ENCODE measurements around the gene LAMTOR4. TPM values are rescaled to one million over a fixed set of nuclear protein-coding genes. Genes with fewer than 3 reads are reported as not detected.

LAMTOR4 gene
- total RNA-seq, 6 experiments from 2014 or later: 35.8 to 66.6 (median 44.9) TPM

DNA sequence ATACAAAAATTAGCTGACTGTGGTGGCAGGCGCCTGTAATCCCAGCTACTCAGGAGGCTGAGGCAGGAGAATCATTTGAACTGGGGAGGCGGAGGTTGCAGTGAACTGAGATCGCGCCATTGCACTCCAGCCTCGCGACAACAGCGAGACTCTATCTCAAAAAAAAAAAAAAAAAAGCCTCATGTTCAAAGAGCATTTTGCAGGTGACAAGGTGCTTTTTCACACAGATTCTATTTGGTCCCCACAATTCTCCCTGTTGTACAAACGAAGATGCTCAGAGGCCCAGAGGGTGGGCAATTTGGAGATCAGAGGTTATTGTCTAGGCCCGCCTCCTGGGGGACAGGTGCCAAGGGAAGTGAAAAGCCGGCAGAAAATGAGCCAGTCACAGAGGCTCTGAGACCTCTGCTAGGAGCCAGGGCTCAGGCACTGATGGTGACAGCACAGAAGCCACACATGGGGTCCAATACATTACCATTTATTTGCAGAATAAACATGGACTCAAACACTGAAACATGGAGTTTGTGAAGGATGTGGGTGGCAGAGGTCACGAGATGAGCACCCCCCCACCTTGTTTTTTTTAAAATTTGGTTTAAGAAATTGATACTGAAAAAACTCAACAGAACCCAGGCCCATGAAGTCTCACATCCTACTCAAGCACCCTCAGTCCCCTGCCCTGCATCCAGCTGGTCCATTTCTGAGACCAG, 20.6 kb downstream of the LAMTOR4 start:
- intact Hi-C loops (cut with DNase I): no loop called here
- Histone ChIP-seq H3K36me3 (no peaks in the 10 kb centered on the region), H3K27me3 (no peaks in the 10 kb centered on the region), H3K4me3 (no peak overlapping the region), H3K27ac (no peak overlapping the region), H3K9me3 (no peaks in the 10 kb centered on the region), H3K4me1 (peaks cover 0 to 6% (median 2%) of the 10 kb centered on the region in 4 donors)
- 64% methylated on average over 11 of the region's 11 CpGs for WGBS (ENCODE audit: insufficient coverage, low coverage, low lambda C conversion rate, missing lambda C conversion rate)
- ATAC-seq: no peak
- DNase-seq: no peak
- no peak for TF ChIP-seq POLR2A (IDR thresholded peaks at IDR 0.05)
- TF ChIP-seq, protein P1, sequence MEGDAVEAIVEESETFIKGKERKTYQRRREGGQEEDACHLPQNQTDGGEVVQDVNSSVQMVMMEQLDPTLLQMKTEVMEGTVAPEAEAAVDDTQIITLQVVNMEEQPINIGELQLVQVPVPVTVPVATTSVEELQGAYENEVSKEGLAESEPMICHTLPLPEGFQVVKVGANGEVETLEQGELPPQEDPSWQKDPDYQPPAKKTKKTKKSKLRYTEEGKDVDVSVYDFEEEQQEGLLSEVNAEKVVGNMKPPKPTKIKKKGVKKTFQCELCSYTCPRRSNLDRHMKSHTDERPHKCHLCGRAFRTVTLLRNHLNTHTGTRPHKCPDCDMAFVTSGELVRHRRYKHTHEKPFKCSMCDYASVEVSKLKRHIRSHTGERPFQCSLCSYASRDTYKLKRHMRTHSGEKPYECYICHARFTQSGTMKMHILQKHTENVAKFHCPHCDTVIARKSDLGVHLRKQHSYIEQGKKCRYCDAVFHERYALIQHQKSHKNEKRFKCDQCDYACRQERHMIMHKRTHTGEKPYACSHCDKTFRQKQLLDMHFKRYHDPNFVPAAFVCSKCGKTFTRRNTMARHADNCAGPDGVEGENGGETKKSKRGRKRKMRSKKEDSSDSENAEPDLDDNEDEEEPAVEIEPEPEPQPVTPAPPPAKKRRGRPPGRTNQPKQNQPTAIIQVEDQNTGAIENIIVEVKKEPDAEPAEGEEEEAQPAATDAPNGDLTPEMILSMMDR (IDR thresholded peaks at IDR 0.05): no peak

DNA sequence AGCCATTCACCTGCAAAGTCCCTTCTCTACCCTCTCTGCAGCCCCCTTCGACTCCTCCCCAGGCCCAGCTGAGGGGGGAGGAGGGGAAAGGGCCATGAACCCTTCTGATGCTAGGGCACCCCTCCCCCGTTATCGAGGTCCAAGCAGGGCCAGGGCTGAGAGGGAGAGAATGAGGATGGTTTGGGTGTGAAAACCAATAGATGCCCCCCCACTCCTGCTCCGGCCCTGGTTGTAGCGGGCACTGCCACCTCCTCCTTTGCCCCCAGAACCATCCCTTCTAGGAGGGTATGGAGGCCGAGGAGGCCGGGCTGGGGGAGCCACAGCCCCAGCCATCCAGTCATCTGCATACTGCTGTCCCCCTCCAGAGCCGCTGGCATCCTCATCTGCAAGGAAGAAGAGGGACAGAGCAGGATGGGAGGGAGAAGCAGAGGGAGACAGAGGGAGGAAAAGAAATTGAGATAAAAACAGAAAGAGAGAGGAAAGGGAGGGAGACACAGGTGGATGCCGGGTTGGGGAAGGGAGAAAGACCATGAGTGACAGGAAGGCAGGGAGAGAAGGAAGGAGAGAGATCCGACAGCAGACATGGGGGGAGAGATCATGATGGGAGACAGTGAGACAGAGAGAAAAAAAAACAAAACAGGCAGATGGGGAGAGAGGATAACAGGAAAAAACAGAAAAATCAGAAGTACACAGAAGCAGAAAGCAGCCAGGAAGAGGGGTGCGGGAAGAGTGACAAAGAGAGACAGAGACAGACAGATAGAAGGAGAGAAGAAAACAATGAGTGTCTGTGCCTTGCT, 21.6 kb downstream of the LAMTOR4 start:
- Histone ChIP-seq H3K4me1 (peaks cover 0 to 6% (median 2%) of the 10 kb centered on the region in 4 donors), H3K27me3 (no peaks in the 10 kb centered on the region), H3K27ac (no peak overlapping the region), H3K4me3 (no peak overlapping the region), H3K9me3 (no peaks in the 10 kb centered on the region), H3K36me3 (no peaks in the 10 kb centered on the region)
- DNase-seq (no peak), ATAC-seq (no peak)
- intact Hi-C loops (cut with DNase I): no loop called here
- WGBS (ENCODE audit: insufficient coverage, low coverage, low lambda C conversion rate, missing lambda C conversion rate): 71% methylated on average over 10 of the region's 11 CpGs
- TF ChIP-seq POLR2A (IDR thresholded peaks at IDR 0.05): no peak
- TF ChIP-seq, protein P1 (IDR thresholded peaks at IDR 0.05): no peak

DNA sequence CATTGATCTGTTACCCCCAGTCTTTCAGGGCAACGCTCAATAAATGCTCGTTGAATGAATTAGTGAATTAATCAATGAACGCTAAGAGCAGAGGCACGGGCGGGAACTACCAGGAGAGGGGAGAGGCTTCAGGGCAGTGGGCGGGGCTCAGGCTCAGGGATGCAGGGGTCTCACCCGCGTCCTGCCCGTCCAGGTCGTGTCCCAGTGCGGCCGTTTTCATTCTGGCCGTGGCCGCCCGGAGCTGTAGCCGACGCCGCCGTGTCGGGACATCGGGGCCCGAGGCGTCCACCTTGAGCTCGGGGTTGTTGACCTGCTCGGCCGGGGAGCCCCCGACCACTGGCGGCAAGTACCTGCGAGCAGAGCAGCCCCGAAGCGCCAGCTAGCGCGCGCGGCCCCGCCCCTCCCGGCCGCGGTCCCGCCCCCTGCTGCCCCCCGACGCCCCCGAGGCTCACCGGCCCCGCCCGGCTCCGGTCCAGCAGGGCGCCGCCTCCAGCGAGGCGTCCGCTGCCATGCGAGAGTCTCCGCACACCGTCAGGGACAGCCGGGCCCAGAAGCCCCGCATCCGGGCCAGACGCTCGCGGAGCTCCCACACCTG, 22.5 kb downstream of the LAMTOR4 start:
- H3K27ac ChIP-seq: no peak overlapping the region
- ATAC-seq: peak; percentile 20 to 43 (median 38)
- H3K36me3 ChIP-seq: no peaks in the 10 kb centered on the region
- TF ChIP-seq POLR2A (IDR thresholded peaks at IDR 0.05): no peak
- TF ChIP-seq, protein P1 (IDR thresholded peaks at IDR 0.05): no peak
- intact Hi-C loops (cut with DNase I): no loop called here
- no peaks in the 10 kb centered on the region for H3K27me3 ChIP-seq
- no peaks in the 10 kb centered on the region for H3K9me3 ChIP-seq
- peak in 1 of 3 donors; percentile 55 for DNase-seq
- H3K4me1 ChIP-seq: peaks cover 0 to 6% (median 2%) of the 10 kb centered on the region in 4 donors
- WGBS (ENCODE audit: insufficient coverage, low coverage, low lambda C conversion rate, missing lambda C conversion rate): 4% methylated on average over 8 of the region's 61 CpGs
- H3K4me3 ChIP-seq: peak overlapping the region; percentile 12 to 40 (median 16)

DNA sequence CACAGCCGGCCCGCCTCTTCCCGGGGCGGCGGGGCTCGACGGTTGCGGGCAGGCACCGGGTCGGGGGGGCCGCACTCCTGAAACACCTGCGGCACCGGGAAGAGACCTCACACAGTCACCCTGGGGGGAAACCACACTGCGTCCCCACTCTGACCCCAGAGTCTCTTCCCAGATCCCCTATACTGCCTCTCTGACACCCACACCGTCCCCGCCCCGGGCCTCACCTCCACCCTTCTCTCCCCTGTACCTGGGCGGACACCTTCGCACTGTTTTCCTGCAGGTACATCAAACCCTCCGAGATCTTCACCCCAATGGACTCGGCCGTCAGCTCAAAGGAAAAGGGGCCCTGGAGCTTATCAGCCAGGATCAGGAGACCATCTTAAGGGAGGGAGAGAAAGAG, 23.1 kb downstream of the LAMTOR4 start:
- H3K4me3 ChIP-seq: peak overlapping the region in 1 of 3 donors; percentile 16
- TF ChIP-seq POLR2A (IDR thresholded peaks at IDR 0.05): no peak
- TF ChIP-seq, protein P1 (IDR thresholded peaks at IDR 0.05): no peak
- no peak overlapping the region for H3K27ac ChIP-seq
- no peaks in the 10 kb centered on the region for H3K27me3 ChIP-seq
- WGBS (ENCODE audit: insufficient coverage, low coverage, low lambda C conversion rate, missing lambda C conversion rate): 45% methylated on average over 8 of the region's 22 CpGs
- H3K36me3 ChIP-seq: no peaks in the 10 kb centered on the region
- no peak for ATAC-seq
- H3K9me3 ChIP-seq: no peaks in the 10 kb centered on the region
- H3K4me1 ChIP-seq: peaks cover 0 to 6% (median 2%) of the 10 kb centered on the region in 4 donors
- intact Hi-C loops (cut with DNase I): no loop called here
- DNase-seq: peak in 1 of 3 donors; percentile 23
